Skin epidermis (tissue), 12 donors: ENCODE measurements around the gene CYP21A2.
"Not testable (repeated sequence)": the region's sequence is repeated elsewhere in the genome, so short reads cannot be mapped to it uniquely, and the experiment has no call there.

Experiments
- H3K27ac ChIP-seq, 21 experiments: fragments of 200-600 bp; sonication (generic) in 11 of 21; one replicate each; pipeline ENCODE4 v1.5.0; 2020; ENCODE audit warnings: mild to moderate bottlenecking in 3 of 21, inconsistent platforms in 2 of 21, moderate library complexity in 2 of 21
- H3K4me3 ChIP-seq, 7 experiments: fragments of 200-600 bp; sonication (generic) in 2 of 7; one replicate each; pipeline ENCODE4 v1.5.0; 2020; ENCODE audit warnings: inconsistent platforms in 2 of 7, mild to moderate bottlenecking in 2 of 7, moderate library complexity in 1 of 7

The CYP21A2 gene

DNA sequence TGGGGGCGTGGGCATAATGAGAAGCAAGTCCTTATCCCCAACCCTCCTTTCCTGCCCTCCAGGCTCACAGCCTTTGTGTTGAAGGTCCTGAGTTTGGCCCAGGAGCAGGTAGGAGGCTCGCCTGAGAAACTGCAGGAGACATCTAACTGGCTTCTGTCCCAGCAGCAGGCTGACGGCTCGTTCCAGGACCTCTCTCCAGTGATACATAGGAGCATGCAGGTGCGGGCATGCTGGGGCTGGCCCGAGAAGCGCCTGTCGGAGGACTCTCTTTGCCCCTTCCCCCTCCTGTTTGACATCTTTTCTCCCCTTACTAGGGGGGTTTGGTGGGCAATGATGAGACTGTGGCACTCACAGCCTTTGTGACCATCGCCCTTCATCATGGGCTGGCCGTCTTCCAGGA, 9.6 kb upstream of the CYP21A2 start:
- H3K4me3 ChIP-seq, H3K27ac ChIP-seq: not testable (repeated sequence)

DNA sequence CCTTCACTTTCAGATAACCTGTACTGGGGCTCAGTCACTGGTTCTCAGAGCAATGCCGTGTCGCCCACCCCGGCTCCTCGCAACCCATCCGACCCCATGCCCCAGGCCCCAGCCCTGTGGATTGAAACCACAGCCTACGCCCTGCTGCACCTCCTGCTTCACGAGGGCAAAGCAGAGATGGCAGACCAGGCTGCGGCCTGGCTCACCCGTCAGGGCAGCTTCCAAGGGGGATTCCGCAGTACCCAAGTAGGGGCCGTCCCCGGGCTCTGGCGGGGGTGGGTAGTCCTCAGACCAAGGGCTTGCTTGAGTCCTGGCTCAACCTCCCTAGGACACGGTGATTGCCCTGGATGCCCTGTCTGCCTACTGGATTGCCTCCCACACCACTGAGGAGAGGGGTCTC, 8.7 kb upstream of the CYP21A2 start:
- H3K4me3 ChIP-seq, H3K27ac ChIP-seq: not testable (repeated sequence)

- not testable (repeated sequence) for H3K4me3 ChIP-seq, H3K27ac ChIP-seq
Observed at GRCh38 chr6:32035283-32036013, 2.8 kb upstream of the CYP21A2 start.

DNA sequence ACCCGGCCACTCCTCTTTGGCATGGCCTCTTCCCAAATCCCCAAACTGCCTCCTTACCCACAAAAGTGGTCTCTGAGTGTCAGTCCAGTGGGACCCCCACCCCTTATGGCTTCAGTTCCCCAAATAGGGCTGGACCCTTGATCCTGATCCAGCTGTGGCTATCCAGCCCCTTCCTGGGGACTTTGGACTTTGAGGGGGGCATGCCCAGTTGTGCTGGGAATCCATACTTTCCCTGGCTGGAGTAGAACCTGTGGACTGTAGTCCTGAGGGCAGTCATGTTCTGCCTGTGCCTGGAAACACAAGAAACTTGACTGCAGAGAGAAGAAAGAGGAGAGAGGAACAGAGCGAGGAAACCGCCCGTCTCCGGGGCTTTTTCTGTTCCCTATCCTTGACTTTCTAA, 1.1 kb upstream of the CYP21A2 start:
- H3K27ac ChIP-seq, H3K4me3 ChIP-seq: not testable (repeated sequence)

DNA sequence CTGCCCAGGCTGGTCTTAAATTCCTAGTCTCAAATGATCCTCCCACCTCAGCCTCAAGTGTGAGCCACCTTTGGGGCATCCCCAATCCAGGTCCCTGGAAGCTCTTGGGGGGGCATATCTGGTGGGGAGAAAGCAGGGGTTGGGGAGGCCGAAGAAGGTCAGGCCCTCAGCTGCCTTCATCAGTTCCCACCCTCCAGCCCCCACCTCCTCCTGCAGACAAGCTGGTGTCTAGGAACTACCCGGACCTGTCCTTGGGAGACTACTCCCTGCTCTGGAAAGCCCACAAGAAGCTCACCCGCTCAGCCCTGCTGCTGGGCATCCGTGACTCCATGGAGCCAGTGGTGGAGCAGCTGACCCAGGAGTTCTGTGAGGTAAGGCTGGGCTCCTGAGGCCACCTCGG, 663 bp downstream of the CYP21A2 start:
- H3K4me3 ChIP-seq, H3K27ac ChIP-seq: not testable (repeated sequence)

DNA sequence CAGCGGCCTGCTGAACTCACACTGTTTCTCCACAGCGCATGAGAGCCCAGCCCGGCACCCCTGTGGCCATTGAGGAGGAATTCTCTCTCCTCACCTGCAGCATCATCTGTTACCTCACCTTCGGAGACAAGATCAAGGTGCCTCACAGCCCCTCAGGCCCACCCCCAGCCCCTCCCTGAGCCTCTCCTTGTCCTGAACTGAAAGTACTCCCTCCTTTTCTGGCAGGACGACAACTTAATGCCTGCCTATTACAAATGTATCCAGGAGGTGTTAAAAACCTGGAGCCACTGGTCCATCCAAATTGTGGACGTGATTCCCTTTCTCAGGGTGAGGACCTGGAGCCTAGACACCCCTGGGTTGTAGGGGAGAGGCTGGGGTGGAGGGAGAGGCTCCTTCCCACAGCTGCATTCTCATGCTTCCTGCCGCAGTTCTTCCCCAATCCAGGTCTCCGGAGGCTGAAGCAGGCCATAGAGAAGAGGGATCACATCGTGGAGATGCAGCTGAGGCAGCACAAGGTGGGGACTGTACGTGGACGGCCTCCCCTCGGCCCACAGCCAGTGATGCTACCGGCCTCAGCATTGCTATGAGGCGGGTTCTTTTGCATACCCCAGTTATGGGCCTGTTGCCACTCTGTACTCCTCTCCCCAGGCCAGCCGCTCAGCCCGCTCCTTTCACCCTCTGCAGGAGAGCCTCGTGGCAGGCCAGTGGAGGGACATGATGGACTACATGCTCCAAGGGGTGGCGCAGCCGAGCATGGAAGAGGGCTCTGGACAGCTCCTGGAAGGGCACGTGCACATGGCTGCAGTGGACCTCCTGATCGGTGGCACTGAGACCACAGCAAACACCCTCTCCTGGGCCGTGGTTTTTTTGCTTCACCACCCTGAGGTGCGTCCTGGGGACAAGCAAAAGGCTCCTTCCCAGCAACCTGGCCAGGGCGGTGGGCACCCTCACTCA, 1.4 kb downstream of the CYP21A2 start:
- not testable (repeated sequence) for H3K4me3 ChIP-seq, H3K27ac ChIP-seq

GRCh38 chr6:32040299-32041049, 2.3 kb downstream of the CYP21A2 start:
- H3K4me3 ChIP-seq, H3K27ac ChIP-seq: not testable (repeated sequence)

- not testable (repeated sequence) for H3K4me3 ChIP-seq
Observed at GRCh38 chr6:32041050-32041321, 2.8 kb downstream of the CYP21A2 start.

DNA sequence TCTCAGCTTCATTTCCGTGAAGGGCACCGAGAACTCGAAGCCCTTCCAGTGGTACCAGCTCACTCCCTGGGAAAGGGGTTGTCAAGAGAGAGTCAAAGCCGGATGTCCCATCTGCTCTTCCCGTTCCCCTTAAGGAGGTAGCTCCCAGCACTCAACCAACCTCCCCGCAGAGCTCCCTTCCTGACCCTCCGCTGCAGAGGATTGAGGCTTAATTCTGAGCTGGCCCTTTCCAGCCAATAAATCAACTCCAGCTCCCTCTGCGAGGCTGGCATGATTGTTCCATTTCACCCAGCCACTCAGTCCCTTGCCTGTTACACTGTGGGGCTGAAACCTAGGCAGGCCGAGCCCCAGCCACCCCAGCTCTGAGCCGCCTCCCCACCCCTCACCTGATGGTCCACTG, 3.2 kb downstream of the CYP21A2 start:
- H3K4me3 ChIP-seq, H3K27ac ChIP-seq: not testable (repeated sequence)

More at GRCh38 chr6:32041050-32041321, 2.8 kb downstream of the CYP21A2 start:
- H3K27ac ChIP-seq, result not testable (repeated sequence)

- not testable (repeated sequence) for H3K4me3 ChIP-seq
Observed at GRCh38 chr6:32042276-32042675, 4.1 kb downstream of the CYP21A2 start.

DNA sequence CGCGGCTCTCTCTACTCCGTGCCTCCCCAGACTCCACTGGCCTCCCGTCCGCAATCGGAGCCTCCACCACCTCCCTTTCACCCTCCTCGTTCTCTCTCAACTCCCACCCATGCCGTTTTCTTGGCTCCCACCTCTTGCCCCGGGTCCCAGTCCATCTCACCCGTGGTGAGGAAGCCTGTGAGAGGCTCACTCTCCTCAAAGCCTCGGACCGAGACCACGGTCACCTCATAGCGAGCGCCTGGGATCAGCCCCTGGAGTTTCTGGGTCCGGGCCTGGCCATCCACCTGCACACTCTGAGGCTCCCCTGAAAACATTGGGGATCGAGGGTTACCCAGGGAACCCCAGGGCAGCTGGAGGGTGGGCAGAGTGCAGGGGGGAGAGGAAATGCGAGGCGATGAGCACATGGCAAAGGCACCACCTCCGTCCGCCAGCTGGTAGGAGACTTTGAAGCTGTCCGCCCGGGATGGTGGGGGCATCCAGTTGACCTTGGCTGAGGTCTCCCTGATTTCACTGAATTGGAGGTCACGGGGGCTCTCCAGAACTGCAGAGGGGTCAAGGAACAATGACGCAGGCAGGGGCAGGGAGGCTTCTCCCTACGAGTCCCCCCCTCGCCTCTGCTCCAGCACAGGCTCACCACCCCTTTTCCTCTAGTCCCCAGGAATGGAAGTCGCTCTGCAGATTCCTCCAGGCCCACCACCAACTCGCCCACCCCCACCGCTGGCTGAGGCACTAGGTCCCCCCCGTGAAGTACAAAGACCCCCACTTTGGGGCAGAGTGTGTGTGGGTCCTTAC, 5.6 kb downstream of the CYP21A2 start:
- H3K4me3 ChIP-seq, H3K27ac ChIP-seq: not testable (repeated sequence)

More at GRCh38 chr6:32042276-32042675, 4.1 kb downstream of the CYP21A2 start:
- H3K27ac ChIP-seq, result not testable (repeated sequence)

DNA sequence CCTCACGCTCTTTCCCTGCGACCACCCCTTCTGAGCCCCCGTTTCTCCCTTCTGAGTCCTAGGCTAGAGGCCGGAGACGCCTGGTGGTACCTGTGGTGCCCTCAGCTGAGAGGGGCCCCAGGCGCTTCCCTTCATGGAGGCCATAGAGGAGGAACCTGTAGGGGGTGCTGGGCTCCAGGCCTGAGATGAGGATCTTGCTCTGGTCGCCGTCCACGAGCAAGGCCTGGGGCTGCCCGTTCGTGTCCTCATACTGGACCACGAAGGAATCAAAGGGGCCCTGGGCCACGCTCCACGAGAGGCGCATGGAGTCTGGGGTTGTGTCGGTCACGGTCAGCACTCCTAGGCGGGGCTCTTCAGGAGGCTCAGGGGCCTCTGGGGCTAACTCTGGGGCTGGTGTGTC, 6.7 kb downstream of the CYP21A2 start:
- H3K4me3 ChIP-seq, H3K27ac ChIP-seq: not testable (repeated sequence)

GRCh38 chr6:32045811-32046449, 7.7 kb downstream of the CYP21A2 start:
- H3K27ac ChIP-seq, result peak overlapping the region in 13 of 21 experiments; percentile 15 to 92 (median 74)

GRCh38 chr6:32046450-32047083, 8.4 kb downstream of the CYP21A2 start:
- Histone ChIP-seq H3K4me3 (no peak overlapping the region), H3K27ac (peak overlapping the region in 13 of 21 experiments; percentile 15 to 92 (median 74))

More at GRCh38 chr6:32045811-32046449, 7.7 kb downstream of the CYP21A2 start:
- H3K4me3 ChIP-seq, result no peak overlapping the region

DNA sequence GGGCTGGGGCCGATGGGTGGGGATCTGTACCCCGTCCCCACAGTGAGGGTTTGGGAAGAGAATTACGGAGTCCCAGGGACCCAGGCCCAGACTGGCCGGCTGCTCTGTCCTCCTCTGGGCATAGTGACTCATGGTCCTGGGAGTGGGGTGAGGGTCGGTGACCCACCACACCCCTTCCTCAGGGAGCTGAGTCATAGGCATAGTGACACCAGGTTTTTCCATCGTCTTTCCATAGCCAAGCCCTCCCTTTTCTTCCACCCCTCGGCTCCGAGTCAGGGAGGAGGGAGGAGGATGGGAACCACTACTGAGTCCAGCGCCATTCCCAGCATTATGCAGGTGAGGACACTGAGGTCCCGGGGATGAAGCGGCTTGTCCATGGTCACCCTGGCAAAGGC, 8.9 kb downstream of the CYP21A2 start:
- H3K4me3 ChIP-seq, result no peak overlapping the region
- H3K27ac ChIP-seq, result peak overlapping the region in 12 of 21 experiments; percentile 15 to 92 (median 74)

DNA sequence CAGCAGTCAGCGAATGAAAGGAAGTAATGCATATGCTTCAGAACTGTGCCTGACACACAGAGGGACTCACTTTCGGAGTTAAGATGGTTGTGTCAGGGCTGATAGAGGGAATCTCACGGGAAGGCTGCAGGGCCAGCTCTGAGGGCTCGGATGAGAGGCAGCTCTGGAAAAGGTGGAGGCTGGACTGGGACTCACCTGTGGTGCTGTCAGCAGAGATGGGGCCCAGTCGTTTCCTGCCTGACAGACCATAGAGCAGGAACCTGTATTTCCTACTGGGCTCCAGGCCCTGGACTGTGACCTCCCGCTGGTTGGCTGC, 9.3 kb downstream of the CYP21A2 start:
- peak overlapping the region in 8 of 21 experiments; percentile 17 to 92 (median 70) for H3K27ac ChIP-seq
- no peak overlapping the region for H3K4me3 ChIP-seq

DNA sequence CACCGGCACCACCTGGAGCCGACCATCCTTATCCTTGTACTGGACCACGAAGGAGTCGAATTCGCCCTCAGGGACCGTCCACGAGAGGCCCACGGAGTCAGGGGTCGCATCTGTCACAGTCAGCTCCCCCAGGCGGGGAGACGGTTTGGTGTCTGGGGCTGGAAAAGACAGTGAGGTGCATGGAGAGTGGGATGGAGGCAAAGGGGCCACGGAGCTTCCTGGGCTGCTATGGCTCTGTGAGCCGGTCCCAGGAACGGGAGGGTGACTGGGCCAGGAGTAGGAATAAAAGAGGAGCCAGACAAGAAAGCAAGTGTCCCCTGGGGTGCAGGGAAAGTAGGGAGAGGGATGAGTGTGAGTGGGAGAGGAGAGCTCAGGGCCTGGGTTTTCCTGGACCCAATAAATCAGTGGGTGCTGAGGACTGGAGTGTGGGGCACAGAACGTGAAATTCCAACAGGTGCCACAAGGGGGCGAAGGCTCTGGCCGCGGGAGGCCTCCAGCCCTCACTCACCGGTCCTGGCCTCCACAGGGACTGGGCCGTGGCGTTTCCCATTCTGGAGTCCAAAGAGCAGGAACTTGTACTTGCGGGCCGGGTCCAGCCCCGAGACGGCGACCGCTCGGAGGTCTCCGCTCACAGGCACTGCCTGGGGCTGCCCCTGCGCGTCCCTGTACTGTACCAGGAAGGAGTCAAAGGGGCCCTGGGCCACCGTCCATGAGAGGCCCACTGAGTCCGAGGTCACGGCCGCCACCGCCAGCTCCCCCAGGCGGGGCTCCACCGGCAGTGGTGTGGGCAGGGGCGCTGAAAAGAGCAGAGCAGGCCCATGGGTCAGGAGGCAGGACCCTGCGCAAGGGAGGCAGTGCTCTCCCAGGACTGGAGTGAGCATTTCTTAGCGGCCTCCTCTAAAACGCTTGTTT, 9.9 kb downstream of the CYP21A2 start:
- Histone ChIP-seq H3K27ac (peak overlapping the region in 9 of 21 experiments; percentile 17 to 92 (median 51)), H3K4me3 (no peak overlapping the region)

DNA sequence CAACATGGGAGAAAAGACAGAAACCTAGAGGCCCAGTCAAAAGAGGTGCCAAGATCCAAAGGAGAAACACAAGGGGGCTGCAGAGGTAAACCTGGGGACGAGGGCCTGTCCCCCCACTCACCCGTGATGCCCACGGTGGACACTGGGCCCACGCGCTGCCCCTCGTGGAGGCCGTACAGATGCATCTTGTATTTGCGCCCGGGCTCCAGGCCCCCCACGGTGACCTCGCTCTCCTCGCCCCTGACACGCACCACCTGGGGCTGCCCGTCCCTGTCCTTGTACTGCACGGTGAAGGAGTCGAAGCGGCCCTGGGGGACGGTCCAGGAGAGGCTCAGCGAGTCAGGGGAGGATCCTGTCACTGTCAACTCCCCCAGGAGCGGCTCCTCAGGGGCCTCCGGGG, 10.9 kb downstream of the CYP21A2 start:
- H3K27ac ChIP-seq, result peak overlapping the region in 2 of 21 experiments; percentile 10 to 49
- not testable (repeated sequence) for H3K4me3 ChIP-seq
